ENCODE results near the gene LRPPRC.
"Not testable (repeated sequence)": the region's sequence is repeated elsewhere in the genome, so short reads cannot be mapped to it uniquely, and the experiment has no call there.

LRPPRC gene

GRCh38 chr2:43977677-43978375 is 18.0 kb downstream of the LRPPRC start:
- DNase-seq: no peak

DNA sequence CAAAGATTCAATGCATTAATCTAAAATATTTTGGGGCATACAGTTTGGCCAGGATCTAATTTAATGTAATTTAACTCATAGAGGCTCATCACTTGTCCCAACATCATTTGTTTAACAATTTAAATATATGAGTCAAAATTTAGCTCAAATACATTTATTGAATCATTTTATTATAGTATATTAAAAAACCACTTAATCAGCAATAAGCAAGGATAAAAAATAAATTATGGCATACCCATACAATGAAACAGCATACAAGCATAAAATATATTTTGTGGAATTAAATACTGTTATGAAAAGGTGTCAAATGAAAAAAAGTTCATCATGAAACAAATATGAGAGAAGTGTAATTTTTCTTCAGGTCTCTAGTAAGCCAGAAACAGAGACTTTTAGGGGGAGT is 34.9 kb downstream of the LRPPRC start:
- no peak for DNase-seq

- no peak for DNase-seq
Observed at GRCh38 chr2:43958397-43959275, 37.2 kb downstream of the LRPPRC start.

- peak in 1 of 2 donors; percentile 6 for DNase-seq
Observed at GRCh38 chr2:43950383-43951008, 45.3 kb downstream of the LRPPRC start.

- no peak for DNase-seq
Observed at GRCh38 chr2:43948370-43948769, 47.4 kb downstream of the LRPPRC start.

DNA sequence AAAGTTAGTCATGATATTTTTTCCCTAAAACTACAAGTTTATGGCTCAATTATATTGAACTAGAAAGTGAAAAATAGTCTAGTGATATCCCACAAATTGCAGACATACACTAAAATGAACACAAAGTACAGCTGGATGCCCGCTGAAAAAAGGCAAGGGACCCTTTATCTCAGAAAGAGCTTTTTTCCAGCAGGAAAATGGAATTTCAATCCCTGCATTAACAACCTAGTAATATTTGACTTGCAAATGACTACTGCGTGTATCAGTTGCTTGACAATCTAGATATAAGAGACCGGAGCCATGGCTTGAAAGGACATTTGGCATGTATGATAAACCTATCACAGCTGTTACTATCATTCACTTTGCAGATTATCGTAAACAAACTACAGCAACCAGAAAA is 49.1 kb downstream of the LRPPRC start:
- no peak for DNase-seq

DNA sequence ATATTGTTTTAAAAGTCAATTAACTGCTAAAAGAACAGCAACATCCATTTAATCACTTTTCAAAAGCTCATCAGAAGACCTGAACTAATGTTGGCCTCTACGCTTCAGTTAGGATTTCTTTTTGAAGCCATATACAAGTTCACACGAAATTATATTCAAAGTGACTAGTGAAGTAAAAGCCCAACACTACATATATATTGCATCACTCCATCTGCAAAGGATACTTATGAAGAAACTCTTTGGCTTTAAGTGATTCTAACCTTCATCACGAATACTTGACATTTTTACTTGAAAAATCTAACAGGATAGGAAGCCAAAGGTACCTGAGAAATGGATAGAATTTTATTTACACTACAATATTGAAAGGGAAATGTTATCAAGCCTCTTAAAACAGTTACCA is 50.4 kb downstream of the LRPPRC start:
- no peak for DNase-seq

GRCh38 chr2:43944915-43945314 is 50.9 kb downstream of the LRPPRC start:
- DNase-seq: no peak

DNA sequence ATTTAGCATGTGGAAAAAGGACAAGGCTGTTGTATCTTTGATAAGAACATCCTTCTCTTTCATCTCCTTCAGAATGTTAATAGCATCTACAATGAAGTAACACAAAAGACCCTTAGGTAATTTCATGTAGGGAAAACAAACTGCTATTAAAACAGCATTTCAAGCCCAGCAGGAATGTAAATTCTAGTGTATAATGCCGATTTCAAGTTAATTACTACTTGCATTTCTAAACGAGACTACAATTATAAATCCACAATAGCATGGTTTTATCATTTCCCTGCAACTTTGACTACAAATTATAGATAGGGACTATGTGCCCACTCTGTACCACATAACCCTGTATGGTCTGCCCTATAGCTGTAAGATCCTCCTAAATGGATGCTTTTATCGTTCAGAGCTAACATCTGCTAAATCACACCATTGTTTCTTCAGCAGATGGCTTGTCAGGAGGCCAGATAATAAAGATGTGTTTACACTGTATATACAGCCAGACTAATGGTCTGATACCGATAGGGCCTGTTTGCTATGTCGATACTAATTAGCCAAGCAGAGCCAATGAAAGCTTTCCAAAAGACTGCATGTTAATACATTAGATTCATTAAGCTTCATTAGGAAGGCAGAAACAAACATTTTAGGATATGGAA is 51.9 kb downstream of the LRPPRC start:
- no peak for DNase-seq

GRCh38 chr2:43943323-43943722 is 52.5 kb downstream of the LRPPRC start:
- DNase-seq: no peak

GRCh38 chr2:43942881-43943280 is 52.9 kb downstream of the LRPPRC start:
- DNase-seq: no peak

- DNase-seq: no peak
Observed at GRCh38 chr2:43941966-43942365, 53.8 kb downstream of the LRPPRC start.

- no peak for DNase-seq
Observed at GRCh38 chr2:43941359-43941758, 54.4 kb downstream of the LRPPRC start.

DNA sequence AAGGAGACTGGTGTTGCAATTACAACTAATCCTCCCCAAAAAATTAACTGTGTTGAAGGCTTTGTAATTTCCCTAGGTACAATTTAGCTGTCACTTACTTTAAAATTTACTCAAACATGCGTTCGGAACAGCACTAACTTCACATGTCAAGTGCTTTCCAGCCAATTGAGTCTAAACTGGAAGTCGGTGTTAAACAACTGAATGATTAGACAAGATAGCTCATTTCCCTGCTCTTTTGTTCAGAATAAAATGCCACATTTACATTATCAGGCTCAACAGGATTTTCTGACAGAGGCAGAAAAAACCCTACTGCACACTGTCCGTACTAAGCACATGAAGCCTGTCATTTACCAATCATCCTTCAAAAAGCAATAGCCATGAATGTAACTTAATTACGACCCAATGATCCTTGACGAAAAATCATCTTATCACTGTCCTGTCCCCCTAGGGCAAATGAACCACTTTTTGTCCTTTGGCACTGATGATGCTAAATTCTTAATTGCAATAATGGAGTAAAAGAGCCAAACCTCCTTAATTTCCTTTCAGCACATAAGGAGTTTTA is 56.0 kb downstream of the LRPPRC start:
- DNase-seq: no peak

- no peak for DNase-seq
Observed at GRCh38 chr2:43937269-43937820, 58.4 kb downstream of the LRPPRC start.

- no peak for DNase-seq
Observed at GRCh38 chr2:43934567-43934966, 61.2 kb downstream of the LRPPRC start.

GRCh38 chr2:43931293-43931692 is 64.5 kb downstream of the LRPPRC start:
- no peak for DNase-seq

- no peak for DNase-seq
Observed at GRCh38 chr2:43927442-43927841, 68.3 kb downstream of the LRPPRC start.

DNA sequence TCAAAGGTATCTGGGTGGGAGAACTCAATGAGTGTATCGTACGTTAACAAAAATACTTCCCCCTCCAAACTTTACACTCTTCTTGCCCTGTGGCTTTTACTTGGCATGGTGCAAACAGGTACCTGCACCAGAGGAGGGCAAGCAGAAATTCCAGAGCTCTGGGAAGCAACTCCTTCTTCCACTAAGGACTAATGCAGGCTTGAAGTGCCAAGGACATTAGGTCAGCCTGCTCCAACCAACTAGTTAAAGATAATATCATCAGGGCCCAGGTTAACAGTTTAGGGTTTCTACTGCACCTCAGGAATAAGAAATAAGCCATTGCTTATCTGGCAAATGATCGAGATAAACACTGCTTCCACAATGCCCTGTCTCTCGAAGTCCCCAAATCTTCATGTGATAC is 70.4 kb downstream of the LRPPRC start:
- no peak for DNase-seq

GRCh38 chr2:43924463-43924862 is 71.3 kb downstream of the LRPPRC start:
- no peak for DNase-seq

DNA sequence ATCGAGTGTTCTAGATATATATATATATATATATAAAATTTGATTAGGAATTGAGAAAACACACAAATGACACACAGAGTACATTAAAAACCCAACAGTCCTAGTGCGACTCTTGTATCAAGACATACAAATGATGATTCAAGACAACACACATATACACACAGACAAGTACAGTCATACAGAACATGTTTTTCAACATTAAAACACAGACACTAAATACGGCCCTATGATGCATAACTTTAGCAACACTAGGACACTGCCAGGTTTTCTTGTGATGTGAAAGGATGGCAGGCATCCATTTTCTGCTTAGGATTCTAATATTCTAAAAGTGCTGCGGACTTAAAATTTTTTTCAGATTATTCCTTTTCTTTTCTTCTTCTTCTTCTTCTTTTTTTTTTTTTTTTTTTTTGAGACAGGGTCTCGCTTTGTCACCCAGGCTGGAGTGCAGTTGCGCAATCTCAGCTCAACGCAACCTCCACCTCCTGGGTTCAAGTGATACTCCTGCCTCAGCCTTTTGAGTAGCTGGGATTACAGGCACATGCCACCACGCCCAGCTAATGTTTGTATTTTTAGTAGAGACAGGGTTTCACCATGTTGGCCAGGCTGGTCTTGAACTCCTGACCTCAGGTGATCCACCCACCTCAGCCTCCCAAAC is 84.5 kb downstream of the LRPPRC start:
- DNase-seq: not testable (repeated sequence)
